ENCODE results near the gene TCHP. TPM values are rescaled to one million over a fixed set of nuclear protein-coding genes. Genes with fewer than 3 reads are reported as not detected.

The TCHP gene
- total RNA-seq, 1 donor from 2014 or later: 27.6 TPM

GRCh38 chr12:109923481-109924245 is 23.6 kb downstream of the TCHP start:
- Mint-ChIP-seq H3K36me3 (ENCODE audit: low read depth) (no peaks in the 10 kb centered on the region), H3K27ac (ENCODE audit: unreplicated experiment) (no peak overlapping the region), H3K4me3 (no peak overlapping the region), H3K4me1 (peaks cover 4% of the 10 kb centered on the region), H3K9me3 (no peaks in the 10 kb centered on the region), H3K27me3 (ENCODE audit: low read depth) (no peaks in the 10 kb centered on the region)
- TF ChIP-seq, protein P1, sequence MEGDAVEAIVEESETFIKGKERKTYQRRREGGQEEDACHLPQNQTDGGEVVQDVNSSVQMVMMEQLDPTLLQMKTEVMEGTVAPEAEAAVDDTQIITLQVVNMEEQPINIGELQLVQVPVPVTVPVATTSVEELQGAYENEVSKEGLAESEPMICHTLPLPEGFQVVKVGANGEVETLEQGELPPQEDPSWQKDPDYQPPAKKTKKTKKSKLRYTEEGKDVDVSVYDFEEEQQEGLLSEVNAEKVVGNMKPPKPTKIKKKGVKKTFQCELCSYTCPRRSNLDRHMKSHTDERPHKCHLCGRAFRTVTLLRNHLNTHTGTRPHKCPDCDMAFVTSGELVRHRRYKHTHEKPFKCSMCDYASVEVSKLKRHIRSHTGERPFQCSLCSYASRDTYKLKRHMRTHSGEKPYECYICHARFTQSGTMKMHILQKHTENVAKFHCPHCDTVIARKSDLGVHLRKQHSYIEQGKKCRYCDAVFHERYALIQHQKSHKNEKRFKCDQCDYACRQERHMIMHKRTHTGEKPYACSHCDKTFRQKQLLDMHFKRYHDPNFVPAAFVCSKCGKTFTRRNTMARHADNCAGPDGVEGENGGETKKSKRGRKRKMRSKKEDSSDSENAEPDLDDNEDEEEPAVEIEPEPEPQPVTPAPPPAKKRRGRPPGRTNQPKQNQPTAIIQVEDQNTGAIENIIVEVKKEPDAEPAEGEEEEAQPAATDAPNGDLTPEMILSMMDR (conservative IDR thresholded peaks at IDR 0.05): no peak
- no peak for DNase-seq (ENCODE audit: low read depth, low spot score)

DNA sequence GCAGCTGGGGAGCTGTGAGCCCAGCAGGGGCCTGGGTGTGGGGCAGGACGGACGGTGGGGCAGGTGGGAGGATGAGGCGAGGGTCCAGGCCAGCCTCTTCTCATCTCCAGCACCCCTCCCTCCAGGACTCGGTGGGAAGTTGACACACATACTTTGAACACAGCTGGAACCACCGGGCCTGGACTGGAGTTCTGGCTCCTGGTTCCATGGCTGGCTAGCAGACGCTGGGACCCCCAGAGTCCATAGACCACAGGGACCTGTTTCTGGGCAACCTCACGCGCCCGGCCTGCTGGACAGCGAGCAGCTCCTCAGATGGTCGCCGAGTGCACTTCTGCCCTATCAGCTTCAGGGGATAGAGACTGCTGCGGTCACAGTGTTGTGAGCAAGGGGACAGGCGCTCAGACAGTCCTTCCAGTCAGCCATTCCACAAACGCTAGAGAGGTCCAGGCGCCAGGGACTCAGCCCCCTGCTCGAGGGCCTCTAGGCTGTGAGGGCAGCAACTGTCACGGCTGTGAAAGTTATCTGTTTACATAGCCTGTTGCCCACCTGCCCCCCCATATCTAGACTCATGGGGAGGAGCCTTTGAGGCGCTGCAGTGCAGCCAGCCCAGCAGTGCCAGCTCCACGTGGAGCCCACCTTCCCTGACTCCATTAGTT is 25.2 kb downstream of the TCHP start:
- Mint-ChIP-seq H3K27ac (ENCODE audit: unreplicated experiment) (no peak overlapping the region), H3K4me1 (peaks cover 4% of the 10 kb centered on the region), H3K4me3 (no peak overlapping the region), H3K27me3 (ENCODE audit: low read depth) (no peaks in the 10 kb centered on the region), H3K36me3 (ENCODE audit: low read depth) (no peaks in the 10 kb centered on the region), H3K9me3 (no peaks in the 10 kb centered on the region)
- DNase-seq (ENCODE audit: low read depth, low spot score): no peak
- TF ChIP-seq, protein P1 (conservative IDR thresholded peaks at IDR 0.05): no peak

GRCh38 chr12:109926016-109926415 is 25.9 kb downstream of the TCHP start:
- H3K27ac Mint-ChIP-seq (ENCODE audit: unreplicated experiment): no peak overlapping the region
- H3K4me1 Mint-ChIP-seq: peaks cover 4% of the 10 kb centered on the region
- no peaks in the 10 kb centered on the region for H3K9me3 Mint-ChIP-seq
- H3K27me3 Mint-ChIP-seq (ENCODE audit: low read depth): no peaks in the 10 kb centered on the region
- TF ChIP-seq, protein P1 (conservative IDR thresholded peaks at IDR 0.05): no peak
- no peak overlapping the region for H3K4me3 Mint-ChIP-seq
- no peaks in the 10 kb centered on the region for H3K36me3 Mint-ChIP-seq (ENCODE audit: low read depth)
- DNase-seq (ENCODE audit: low read depth, low spot score): no peak

DNA sequence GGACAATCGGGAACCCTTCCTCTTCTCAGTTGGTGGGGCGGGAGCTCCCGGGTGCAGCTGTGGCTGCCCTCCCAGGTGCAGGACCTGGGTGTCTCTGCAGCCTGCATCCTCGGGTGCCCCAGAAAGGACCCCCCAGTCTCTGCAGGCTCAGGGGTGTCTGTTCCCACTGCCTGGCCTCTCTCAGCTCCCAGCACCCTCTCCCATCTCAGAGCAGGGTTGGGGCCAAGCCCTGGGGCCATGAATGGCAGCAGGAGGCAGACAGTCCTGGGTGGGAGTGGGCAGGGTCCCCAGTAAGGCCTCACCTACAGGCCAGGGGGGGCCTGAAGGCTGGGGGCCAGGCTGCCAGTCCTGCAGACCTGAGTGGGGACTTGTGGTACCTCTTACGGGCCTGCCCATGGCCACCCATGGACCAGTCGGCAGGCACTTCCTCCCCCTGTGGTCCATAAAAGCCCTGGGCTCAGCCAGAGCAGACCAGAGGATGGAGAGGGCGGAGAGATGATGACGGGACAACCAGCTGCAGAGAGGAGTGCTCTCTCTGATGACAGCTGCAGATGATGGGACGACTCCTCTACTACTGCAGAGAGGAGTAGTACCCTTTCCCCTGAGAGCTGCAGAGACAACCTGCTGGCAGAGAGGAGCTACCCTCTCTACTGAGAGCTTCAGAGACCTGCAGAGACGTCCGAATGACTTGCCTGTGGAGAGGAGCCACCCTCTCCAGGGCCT is 26.6 kb downstream of the TCHP start:
- Mint-ChIP-seq H3K4me3 (no peak overlapping the region), H3K27me3 (ENCODE audit: low read depth) (no peaks in the 10 kb centered on the region), H3K27ac (ENCODE audit: unreplicated experiment) (no peak overlapping the region), H3K9me3 (no peaks in the 10 kb centered on the region), H3K36me3 (ENCODE audit: low read depth) (no peaks in the 10 kb centered on the region), H3K4me1 (peaks cover 4% of the 10 kb centered on the region)
- TF ChIP-seq, protein P1 (conservative IDR thresholded peaks at IDR 0.05): no peak
- DNase-seq (ENCODE audit: low read depth, low spot score): no peak

- TF ChIP-seq, protein P1 (conservative IDR thresholded peaks at IDR 0.05): peak; percentile 70
- Mint-ChIP-seq H3K36me3 (ENCODE audit: low read depth) (peaks cover 4% of the 10 kb centered on the region), H3K4me3 (no peak overlapping the region), H3K27me3 (ENCODE audit: low read depth) (no peaks in the 10 kb centered on the region), H3K27ac (ENCODE audit: unreplicated experiment) (peak overlapping the region; percentile 36), H3K9me3 (no peaks in the 10 kb centered on the region), H3K4me1 (peaks cover 4% of the 10 kb centered on the region)
- DNase-seq (ENCODE audit: low read depth, low spot score): peak; percentile 40
Measured at GRCh38 chr12:109927622-109928021, 27.5 kb downstream of the TCHP start.
